Retinal pigment epithelial cell (primary cell): Measurements from ENCODE around the gene KHDC3L.
"Not testable (repeated sequence)": the region's sequence is repeated elsewhere in the genome, so short reads cannot be mapped to it uniquely, and the experiment has no call there.

ENCODE experiments used
- DNase-seq: peaks from one replicate; pipeline ENCODE4 v3.0.0-alpha.2; 2010; ENCODE audit warnings: low read depth
- H3K4me3 ChIP-seq: 2 replicates; pipeline ENCODE4 v1.5.1; 2011; ENCODE audit warnings: mild to moderate bottlenecking, low read length, control low read depth, moderate library complexity
- CTCF ChIP-seq: conservative IDR thresholded peaks from 2 replicates; pipeline ENCODE4 v1.5.1; 2011; ENCODE audit warnings: low read depth, low read length, control low read depth, inconsistent platforms

The KHDC3L gene

GRCh38 chr6:73368675-73369074 is 6.2 kb downstream of the KHDC3L start:
- no peak overlapping the region for H3K4me3 ChIP-seq
- no peak for DNase-seq
- TF ChIP-seq CTCF, result no peak

GRCh38 chr6:73369157-73369556 is 6.7 kb downstream of the KHDC3L start:
- TF ChIP-seq CTCF, result no peak
- H3K4me3 ChIP-seq, result no peak overlapping the region
- DNase-seq, result no peak

- no peak for DNase-seq
- H3K4me3 ChIP-seq, result no peak within 1 kb of the TSS
- no peak for TF ChIP-seq CTCF
These were observed 7.1 kb downstream of the KHDC3L start, which contains the start of gene OOEP for GRCh38 chr6:73369563-73369962. Gene OOEP, minus strand, starts transcription at chr6:73369897. Its CDS starts 105 bp downstream, at chr6:73369792.

- DNase-seq, result no peak
- no peak for TF ChIP-seq CTCF
These were observed 9.5 kb downstream of the KHDC3L start for GRCh38 chr6:73371984-73372383.

GRCh38 chr6:73372516-73372915 is 10.1 kb downstream of the KHDC3L start:
- no peak overlapping the region for H3K4me3 ChIP-seq
- TF ChIP-seq CTCF, result no peak
- no peak for DNase-seq

More at GRCh38 chr6:73371984-73372383, 9.5 kb downstream of the KHDC3L start:
- no peak overlapping the region for H3K4me3 ChIP-seq

- TF ChIP-seq CTCF, result no peak
- no peak overlapping the region for H3K4me3 ChIP-seq
- DNase-seq, result no peak
These were observed 12.8 kb downstream of the KHDC3L start for GRCh38 chr6:73375216-73375615.

GRCh38 chr6:73377225-73377624 is 14.8 kb downstream of the KHDC3L start:
- TF ChIP-seq CTCF, result no peak
- H3K4me3 ChIP-seq, result no peak overlapping the region
- DNase-seq, result no peak

GRCh38 chr6:73381531-73381930 is 19.1 kb downstream of the KHDC3L start:
- not testable (repeated sequence) for H3K4me3 ChIP-seq, DNase-seq
